Spinal cord (tissue), 10 donors: Measurements from ENCODE around the gene COG4. TPM values are rescaled to one million over a fixed set of nuclear protein-coding genes. Genes with fewer than 3 reads are reported as not detected.
A peak's percentile ranks its signal among the peaks of the same experiment; 100 is the strongest.
"Not testable (repeated sequence)": the region's sequence is repeated elsewhere in the genome, so short reads cannot be mapped to it uniquely, and the experiment has no call there.

Experiments used
- DNase-seq, 6 donors: peaks; one replicate each; pipeline versions ENCODE4 v3.0.0 to v3.0.0-alpha.2; 2013 to 2015; ENCODE audit warnings: low spot score in 6 of 6, low read depth in 4 of 6
- H3K27ac ChIP-seq: one replicate; pipeline ENCODE4 v1.5.1; 2013; ENCODE audit warnings: low read depth, low read length, control low read depth
- H3K27me3 ChIP-seq: one replicate; pipeline ENCODE4 v1.6.1; 2013; ENCODE audit warnings: low read length; ENCODE audit not compliant: control insufficient read depth, insufficient read depth
- H3K36me3 ChIP-seq: one replicate; pipeline ENCODE4 v1.6.1; 2013; ENCODE audit warnings: low read length; ENCODE audit not compliant: control insufficient read depth, insufficient read depth
- H3K4me1 ChIP-seq: one replicate; pipeline ENCODE4 v1.6.1; 2013; ENCODE audit warnings: low read length; ENCODE audit not compliant: control insufficient read depth, insufficient read depth
- H3K4me3 ChIP-seq: one replicate; pipeline ENCODE4 v1.5.1; 2013; ENCODE audit warnings: low read depth, low read length, control low read depth
- H3K9me3 ChIP-seq: one replicate; pipeline ENCODE4 v1.6.1; 2013; ENCODE audit warnings: low read length; ENCODE audit not compliant: control insufficient read depth, insufficient read depth
- WGBS: methylation state at CpG from one replicate; pipeline ENCODE4 v1.1.5; 2013; ENCODE audit warnings: missing lambda C conversion rate; ENCODE audit not compliant: insufficient coverage; 5-methylcytosine and 5-hydroxymethylcytosine counted together
- polyA plus RNA-seq, 2 donors: library from polyadenylated mRNA; unstranded; fragments of 120-200 nt; gene quantifications; one replicate each; pipeline ENCODE4 v1.2.1, GENCODE V29; 2013; ENCODE audit not compliant: insufficient read length in 2 of 2
- total RNA-seq, 2 donors: library from RNA; depleted of rRNA in 1 of 2; stranded (reverse); fragments of 120-200 nt in 1 of 2; fragments of >200 nt in 1 of 2; gene quantifications; one replicate each; pipeline versions ENCODE4 v1.2.3 to v1.2.4, GENCODE V29; 2013 to 2014
- donor health status: healthy.

Gene COG4
- total and polyA plus RNA-seq, 4 donors = 34.6 to 76.1 (median 69.3) TPM

GRCh38 chr16:70450142-70451003 lies 73.0 kb downstream of the COG4 start:
- not testable (repeated sequence) for H3K9me3 ChIP-seq, H3K27me3 ChIP-seq, H3K36me3 ChIP-seq, H3K4me1 ChIP-seq, H3K27ac ChIP-seq, DNase-seq, H3K4me3 ChIP-seq
- WGBS = 60% methylated on average over 29 of the region's 37 CpGs

GRCh38 chr16:70448075-70448474 lies 75.3 kb downstream of the COG4 start:
- DNase-seq = no peak
- H3K36me3 ChIP-seq = no peaks in the 10 kb centered on the region
- H3K27me3 ChIP-seq = no peaks in the 10 kb centered on the region
- H3K4me3 ChIP-seq = no peak overlapping the region
- H3K4me1 ChIP-seq = no peaks in the 10 kb centered on the region
- no peak overlapping the region for H3K27ac ChIP-seq
- no peaks in the 10 kb centered on the region for H3K9me3 ChIP-seq
- WGBS = 95% methylated on average over 5 of the region's 6 CpGs

DNA sequence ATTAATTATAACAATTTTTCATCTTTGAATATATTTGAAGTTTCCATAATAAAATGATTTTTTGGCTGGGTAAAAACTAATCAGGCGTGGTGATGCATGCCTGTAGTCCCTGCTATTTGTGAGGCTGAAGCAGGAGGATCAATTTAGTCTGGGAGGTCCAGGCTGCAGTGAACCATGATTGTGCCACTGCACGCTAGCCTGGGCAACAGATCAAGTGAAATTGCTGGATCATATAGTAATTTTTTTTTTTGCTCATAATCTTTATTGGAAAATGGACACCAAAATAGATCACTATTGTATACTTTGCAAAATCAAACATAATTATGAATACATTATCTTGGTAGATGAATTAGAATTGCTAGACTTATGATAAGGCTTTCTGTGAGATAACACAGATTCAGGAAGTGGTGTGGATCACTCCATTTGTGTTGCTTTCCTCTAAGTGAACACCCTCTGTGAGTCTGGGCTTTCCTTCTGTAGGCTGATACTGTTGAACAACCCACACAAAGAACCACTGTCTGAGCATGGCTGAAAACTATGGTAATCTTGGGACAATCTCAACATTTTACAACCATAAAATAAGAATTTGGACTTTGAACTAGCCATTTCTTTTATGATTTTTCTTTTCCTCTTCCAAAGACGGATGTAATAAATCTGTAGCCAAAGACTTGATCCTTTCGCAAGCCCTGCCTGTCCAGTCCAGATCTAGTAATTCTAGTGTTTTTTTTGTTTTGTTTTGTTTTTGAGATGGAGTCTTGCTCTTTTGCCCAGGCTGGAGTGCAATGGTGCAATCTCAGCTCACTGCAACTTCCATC lies 78.9 kb downstream of the COG4 start:
- peaks cover 1% of the 10 kb centered on the region for H3K36me3 ChIP-seq
- no peaks in the 10 kb centered on the region for H3K27me3 ChIP-seq
- DNase-seq = no peak
- peak overlapping the region; percentile 10 for H3K27ac ChIP-seq
- WGBS = no CpG with 5 or more reads among the region's 4 CpGs
- no peak overlapping the region for H3K4me3 ChIP-seq
- peaks cover 7% of the 10 kb centered on the region for H3K4me1 ChIP-seq
- H3K9me3 ChIP-seq = no peaks in the 10 kb centered on the region

- Histone ChIP-seq H3K36me3 (peaks cover 3% of the 10 kb centered on the region), H3K4me1 (peaks cover 21% of the 10 kb centered on the region), H3K27me3 (no peaks in the 10 kb centered on the region), H3K27ac (no peak overlapping the region), H3K4me3 (no peak overlapping the region), H3K9me3 (no peaks in the 10 kb centered on the region)
- WGBS = 86% methylated on average over 5 of the region's 7 CpGs
- DNase-seq = no peak
These were observed 81.0 kb downstream of the COG4 start for GRCh38 chr16:70442344-70442743.

- Histone ChIP-seq H3K27ac (no peak overlapping the region), H3K9me3 (no peaks in the 10 kb centered on the region), H3K27me3 (no peaks in the 10 kb centered on the region), H3K36me3 (peaks cover 3% of the 10 kb centered on the region), H3K4me1 (peaks cover 28% of the 10 kb centered on the region), H3K4me3 (no peak overlapping the region)
- 86% methylated on average over 8 of the region's 8 CpGs for WGBS
- DNase-seq = no peak
These were observed 81.9 kb downstream of the COG4 start for GRCh38 chr16:70441406-70441990.

DNA sequence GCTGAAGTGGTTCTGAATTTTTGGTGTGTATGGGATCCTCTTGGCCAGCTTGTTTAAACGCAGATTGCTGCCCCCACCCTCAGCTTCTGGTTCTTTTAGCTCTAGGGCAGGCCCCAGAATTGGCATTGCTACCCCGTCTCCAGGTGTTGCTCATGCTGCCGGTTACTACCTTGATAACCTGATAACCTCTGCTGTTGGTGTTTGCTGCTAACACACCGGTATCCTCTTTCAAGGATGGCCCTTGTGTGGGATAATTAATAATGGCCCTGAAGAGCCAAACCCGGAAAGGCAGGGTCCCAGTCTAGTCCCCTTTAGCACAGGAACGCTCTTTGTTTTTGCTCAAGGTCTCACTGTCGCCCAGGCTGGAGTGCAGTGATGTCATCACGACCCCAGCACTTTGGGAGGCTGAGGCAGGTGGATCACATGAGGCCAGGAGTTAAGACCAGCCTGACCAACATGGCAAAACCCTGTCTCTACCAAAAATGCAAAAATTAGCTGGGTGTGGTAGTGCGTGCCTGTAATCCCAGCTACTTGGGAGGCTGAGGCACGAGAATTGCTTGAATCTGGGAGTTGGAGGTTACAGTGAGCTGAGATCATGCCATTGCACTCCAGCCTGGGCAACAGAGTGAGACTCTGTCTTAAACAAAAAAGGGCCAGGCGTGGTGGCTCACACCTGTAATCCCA lies 83.2 kb downstream of the COG4 start:
- H3K4me3 ChIP-seq = no peak overlapping the region
- H3K27ac ChIP-seq = no peak overlapping the region
- no peaks in the 10 kb centered on the region for H3K9me3 ChIP-seq
- no peak for DNase-seq
- peaks cover 28% of the 10 kb centered on the region for H3K4me1 ChIP-seq
- 86% methylated on average over 10 of the region's 11 CpGs for WGBS
- H3K36me3 ChIP-seq = peaks cover 3% of the 10 kb centered on the region
- H3K27me3 ChIP-seq = no peaks in the 10 kb centered on the region

GRCh38 chr16:70438969-70439862 lies 84.1 kb downstream of the COG4 start, which contains the start of gene ST3GAL2:
Gene ST3GAL2, minus strand, starts transcription at chr16:70439100. Its CDS starts 40,570 bp downstream, at chr16:70398530.
- no peaks in the 10 kb centered on the region for H3K9me3 ChIP-seq
- no peaks in the 10 kb centered on the region for H3K27me3 ChIP-seq
- H3K4me3 ChIP-seq = peak within 1 kb of the TSS; percentile 81
- peaks cover 12% of the 10 kb centered on the region for H3K36me3 ChIP-seq
- H3K4me1 ChIP-seq = peaks cover 28% of the 10 kb centered on the region
- 0% methylated on average over 60 of the region's 86 CpGs for WGBS
- peak; percentile 92 to 99 (median 98) for DNase-seq
- peak within 1 kb of the TSS; percentile 90 for H3K27ac ChIP-seq

DNA sequence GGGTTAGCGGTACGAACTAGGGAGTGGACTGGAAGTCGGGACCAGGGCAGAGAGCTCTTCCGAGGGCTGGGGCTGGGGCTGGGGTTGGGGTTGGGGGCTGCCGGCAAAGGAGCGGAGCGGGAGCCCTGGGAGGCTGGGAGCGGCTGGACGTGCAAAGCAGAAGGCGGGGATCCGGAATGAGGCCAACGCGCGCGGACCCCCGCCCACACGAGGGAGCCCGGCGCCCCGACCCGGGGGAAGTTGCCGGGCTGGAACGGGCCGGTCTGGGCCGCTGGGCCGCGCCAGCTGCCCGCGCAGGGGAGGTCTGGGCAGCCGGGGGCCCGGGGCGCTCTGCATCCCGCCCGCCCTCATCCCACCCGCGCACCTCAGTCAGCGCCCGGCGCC lies 84.8 kb downstream of the COG4 start:
- under 1% methylated on average over 36 of the region's 39 CpGs for WGBS
- DNase-seq = peak in 1 of 6 donors; percentile 60
- Histone ChIP-seq H3K4me3 (peak overlapping the region; percentile 81), H3K27me3 (no peaks in the 10 kb centered on the region), H3K4me1 (peaks cover 34% of the 10 kb centered on the region), H3K36me3 (peaks cover 16% of the 10 kb centered on the region), H3K9me3 (no peaks in the 10 kb centered on the region), H3K27ac (peak overlapping the region; percentile 78)
